GM18499 (cell line): Measurements from ENCODE around the gene PNMA6E.

ENCODE experiments used
- ATAC-seq: cut with Tn5 transposase; IDR thresholded peaks from one replicate; pipeline ENCODE4 v1.9.1; 2021; ENCODE audit warnings: moderate number of reproducible peaks; ENCODE audit not compliant: insufficient read depth, unreplicated experiment

Gene PNMA6E

DNA sequence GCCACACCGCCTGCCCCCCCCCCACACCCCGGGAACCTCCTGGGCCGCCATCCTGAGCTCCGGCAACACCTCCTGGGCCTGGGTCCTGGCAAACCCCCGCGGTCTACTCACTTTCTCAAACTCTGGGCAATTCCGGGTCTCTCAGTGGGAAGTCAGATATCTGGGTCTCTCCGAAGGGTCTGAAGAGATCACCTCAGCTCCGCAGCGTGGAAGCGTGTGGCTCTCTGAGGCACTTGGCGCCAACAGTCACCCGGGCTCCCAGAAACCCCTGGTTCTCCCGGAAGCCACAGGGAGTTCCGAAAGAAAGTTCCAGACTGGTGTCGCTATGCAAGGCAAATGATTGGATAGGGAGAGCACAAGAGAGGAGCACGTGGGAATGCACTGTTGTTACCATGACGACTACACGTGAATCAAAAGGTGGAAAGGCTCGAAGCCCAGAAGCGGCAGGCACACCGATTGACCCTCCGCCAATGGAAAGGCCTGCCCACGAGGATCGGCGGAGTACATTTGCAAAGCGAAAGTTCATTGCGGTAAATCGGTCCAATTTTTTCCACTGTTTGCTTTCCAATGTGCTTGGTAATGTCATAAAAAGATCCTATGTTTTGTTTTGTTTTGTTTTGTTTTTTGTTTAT is at the start of gene PNMA6E:
Gene PNMA6E, minus strand, starts transcription at position 218 of the 632 bp plus-strand sequence. CDS start 2,501 bp downstream, outside the sequence.
- no peak for ATAC-seq

DNA sequence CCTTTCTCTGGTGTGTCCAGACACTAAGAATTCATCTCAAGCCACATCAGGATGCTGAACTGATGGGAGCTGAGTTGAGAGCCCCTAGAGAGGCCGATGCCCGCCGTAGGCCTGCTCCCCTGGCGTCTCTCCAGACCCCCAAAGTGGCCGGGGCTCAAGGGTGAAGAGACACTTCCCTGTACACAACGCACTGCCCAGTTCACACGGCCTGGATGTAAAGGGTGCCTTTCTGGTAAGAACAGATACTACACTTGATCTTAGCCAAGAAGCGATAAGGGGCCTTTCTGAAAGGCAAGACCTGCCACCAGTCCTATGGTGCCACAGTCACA is 49.8 kb upstream of the PNMA6E start:
- ATAC-seq = no peak

DNA sequence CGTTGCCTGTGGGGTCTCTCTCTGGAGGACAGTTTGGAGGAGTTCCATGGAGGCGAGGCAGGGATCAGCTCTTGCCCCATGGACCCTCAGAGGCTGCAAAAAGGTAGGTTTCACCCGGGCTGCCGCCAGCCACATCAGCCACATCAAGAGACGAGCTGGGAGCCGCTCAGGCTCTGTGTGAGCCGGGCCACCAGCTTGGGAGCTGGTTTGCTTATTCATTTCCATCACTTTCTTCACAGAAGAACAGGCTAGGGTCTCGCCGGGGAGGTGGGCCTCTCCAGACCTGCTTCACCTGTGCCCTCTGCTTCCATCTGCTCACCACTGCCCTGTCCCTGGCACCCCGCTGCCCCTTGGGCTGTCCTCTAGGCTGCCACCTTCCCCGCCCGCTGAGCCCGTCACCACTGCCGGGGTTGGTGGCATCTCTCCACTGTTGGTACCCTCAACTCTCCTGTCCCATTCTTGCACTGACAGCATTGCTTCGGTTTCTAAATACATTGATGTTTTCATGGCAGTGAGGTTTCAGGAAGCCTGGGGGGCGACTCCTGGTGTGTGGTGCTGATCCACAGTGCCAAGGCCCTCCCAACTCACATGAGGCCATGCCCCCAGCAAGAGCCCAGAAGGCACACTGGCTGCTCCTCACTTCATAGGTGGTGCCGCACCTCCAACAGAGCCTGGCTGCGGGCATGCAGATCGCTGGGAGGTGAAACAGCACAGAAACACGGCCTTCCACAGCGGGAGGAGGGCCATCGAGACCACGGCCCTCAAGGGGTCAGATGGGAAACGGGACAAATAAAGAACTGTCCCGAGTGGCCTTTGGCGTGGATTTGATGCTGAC is 49.2 kb upstream of the PNMA6E start:
- no peak for ATAC-seq

DNA sequence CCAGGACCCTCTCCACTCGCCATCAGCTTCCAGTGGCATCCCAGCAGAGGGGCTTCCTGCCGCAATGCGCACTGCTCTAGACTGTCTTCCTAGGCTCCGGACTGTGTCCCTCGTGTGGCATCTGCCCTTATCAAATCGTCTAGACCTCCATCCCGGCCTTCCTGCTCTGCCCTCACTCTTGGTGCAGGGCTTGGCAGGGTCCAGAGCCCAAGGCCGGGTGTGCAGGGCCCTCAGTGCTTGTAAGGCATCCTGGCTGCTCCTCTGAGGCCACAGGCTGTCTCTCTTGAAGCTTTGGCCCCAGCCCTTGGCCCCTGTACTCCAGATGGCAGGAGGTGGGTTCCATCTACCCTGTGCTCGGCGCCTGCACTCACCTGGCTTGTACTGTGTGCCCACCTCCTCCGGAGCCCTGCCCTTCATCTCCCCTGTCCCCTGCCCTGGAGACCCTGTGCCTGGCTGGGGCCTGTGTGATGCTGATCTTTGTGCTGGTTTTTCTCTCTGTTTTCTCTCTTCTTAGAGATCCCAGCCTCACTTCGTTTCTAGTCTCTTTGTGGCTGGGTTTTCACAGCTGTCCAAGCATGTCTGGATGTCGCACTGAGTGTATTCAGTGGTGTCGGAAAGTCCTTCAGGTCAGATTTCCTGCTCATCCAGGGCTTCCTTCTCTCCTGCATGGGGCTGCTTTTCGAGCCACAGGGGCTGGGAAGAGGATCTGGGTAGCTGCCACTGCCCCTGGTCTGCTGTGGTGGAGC is 48.4 kb upstream of the PNMA6E start:
- no peak for ATAC-seq

DNA sequence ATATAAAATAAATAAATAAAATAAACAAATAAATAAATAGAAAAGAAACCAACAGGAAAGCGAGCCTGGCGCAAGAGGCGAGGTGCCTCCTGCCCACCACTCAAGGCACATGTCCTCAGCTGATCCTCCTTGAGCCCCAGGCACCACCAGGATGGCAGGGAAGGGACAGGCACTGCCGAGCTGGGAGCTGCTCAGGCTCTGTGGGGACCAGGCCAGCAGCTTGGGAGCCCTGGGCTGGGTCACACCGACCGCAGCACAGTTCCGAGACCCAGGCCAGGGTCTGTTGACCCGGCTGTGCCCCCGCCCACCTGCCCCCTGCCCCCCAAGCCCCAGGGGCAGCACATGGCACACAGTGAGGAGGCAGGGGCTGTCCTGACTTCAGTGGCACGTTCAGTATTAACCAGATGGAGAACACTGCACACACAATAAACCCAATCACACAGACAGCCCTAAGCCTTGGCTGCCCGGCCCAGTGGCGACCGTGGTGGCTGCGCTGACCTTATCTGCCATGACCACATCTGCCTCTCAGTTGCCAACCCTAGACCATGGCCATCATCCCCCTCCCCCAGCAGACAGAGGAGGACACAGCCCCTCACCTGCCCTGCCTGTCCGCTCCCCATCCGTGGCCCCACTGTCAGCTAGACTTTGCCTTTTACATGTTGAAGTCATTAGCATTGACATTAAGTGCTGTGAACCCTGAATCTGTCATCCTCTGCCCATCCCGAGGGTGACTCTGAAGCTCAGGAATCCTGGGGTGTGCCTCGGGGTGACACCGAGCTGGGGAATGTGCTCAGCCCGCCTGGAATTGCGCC is 47.6 kb upstream of the PNMA6E start:
- ATAC-seq = no peak

DNA sequence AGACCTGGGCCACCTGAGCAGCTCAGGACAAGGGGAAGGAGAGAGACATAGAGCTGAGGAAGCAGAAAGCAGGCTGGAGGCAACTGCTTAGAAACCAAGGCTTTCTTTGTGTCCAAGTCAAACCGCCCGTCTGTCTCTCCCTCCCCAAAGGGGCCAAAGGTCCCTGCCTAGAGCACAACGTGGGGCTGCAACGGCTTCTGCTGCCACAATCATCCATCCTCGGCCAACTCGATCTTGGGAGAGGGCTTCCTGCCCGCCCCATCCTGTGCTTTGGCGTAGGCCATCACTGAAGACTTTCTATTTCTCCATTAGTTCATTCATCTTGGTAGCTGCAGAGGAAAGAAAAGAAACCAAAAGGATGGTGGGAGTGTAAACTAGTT is 46.4 kb upstream of the PNMA6E start:
- no peak for ATAC-seq

DNA sequence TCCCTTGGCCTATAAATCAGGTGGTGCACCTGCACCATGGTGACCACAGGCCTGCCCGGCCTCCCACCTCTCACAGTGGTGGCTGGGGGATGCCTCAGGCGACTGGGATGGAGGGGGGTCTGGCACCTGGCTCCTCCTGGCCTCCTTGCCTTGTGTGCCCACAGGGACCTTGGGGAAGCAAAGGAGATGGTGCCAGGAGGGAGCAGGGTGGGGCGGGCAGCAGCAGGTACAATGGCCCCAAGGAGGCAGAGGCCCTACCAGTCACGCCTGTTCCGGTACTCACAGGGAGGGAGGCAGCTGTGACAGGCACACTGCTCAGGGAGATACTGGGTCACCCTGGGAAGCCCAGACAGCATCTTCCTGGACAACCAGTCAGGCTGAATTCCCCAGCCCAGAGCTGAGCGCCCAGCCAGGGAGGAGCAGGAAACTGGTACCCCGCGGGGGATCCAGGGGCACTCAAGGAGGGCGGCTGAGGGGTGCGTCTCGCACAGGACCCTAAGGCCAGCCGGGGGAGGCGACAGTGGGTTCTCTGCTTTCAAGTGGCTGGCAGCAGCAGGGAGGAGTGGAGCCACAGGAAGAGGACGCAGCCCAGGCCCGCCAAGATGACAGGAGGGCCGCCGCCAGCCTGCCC is 45.9 kb upstream of the PNMA6E start:
- no peak for ATAC-seq

DNA sequence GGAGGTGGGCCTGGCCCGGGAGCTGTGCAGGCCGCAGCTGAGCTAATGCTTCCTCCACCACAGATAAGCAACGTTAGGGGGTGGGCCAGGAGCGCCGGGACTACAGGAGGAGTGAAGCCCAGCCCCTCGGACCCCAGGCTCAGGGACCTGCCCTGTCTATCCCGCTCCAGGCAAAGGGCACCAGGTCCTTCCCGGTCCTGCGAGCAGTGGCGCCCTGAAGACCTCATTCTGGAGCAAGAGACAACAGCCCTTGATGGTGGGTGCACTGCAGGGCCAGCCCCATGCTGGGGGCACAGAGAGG is 45.4 kb upstream of the PNMA6E start:
- no peak for ATAC-seq

DNA sequence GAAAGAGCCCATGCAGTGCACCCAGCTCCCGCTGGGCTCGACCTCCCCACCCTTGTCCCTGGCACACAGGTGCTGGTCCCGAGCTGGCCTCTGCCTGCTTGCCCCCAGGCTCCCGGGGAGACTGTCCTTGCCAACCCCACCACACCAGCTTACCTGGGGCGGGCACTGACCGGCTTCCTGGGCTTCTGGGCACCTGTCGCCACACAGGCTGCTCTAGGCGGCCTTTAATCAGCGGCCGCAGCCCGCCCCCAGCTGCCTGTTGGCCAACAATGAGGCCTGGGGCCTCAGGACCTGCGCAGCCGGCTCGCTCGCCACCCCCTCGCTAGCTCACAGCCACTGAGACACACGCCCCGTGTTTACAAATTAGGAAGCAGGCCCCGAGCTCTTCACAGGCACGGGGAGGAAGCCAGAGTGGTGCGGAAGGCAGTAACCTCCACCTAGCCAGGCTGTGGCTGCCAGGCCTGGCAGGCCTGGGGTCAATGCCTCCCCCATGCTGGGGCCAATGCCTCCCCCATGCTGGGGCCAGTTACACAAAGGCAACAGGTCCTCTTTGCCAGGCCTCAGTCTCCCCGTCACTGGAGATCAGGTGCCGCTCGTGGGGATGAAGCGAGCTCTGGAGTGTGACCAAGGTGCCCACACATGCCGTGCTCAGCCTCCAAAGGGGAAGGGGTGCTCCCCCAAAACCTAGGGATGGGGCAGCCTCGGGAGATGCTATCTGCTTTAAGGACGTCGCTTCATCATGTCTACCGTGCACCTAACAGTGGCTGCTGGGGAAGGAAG is 44.9 kb upstream of the PNMA6E start, which contains the start of gene TREX2:
Gene TREX2, minus strand, starts transcription at position 201 of the 780 bp plus-strand sequence. CDS start 626 bp downstream, outside the sequence.
- no peak for ATAC-seq

DNA sequence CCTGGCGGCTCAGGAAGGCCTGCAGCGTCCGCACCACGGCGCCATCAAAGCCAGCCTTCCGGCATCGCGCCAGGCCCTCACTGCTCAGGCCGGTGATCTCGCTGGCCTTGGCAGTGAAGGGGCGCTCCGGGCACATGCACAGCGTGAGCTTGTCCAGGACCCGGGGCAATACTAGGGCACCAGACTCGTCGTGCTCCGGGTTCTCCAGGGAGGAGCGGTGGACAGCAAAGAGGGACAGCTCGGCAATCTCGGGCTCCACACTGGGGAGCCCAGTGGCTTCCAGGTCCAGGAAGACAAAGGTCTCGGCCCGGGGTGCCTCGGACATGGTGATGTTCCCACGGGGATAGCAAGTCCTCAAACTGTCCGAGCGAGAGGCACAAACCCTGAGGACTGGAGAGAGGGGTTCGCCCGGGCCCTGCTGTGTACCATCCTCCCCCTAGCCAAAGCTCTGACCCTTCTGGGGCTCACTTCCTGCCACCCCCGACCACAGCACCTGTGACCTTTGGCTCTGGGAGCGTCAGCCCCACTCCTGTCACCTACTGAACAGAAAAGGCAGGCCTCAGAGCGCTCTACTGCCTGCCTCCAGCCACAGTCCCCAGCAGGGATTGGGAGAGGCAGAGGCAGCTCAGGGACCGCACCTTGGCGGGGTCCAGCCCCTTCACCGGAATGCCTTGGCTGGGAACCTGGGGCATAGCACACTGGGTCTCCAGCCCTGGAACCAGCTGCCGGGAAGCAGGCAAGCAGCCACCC is 44.1 kb upstream of the PNMA6E start:
- no peak for ATAC-seq

DNA sequence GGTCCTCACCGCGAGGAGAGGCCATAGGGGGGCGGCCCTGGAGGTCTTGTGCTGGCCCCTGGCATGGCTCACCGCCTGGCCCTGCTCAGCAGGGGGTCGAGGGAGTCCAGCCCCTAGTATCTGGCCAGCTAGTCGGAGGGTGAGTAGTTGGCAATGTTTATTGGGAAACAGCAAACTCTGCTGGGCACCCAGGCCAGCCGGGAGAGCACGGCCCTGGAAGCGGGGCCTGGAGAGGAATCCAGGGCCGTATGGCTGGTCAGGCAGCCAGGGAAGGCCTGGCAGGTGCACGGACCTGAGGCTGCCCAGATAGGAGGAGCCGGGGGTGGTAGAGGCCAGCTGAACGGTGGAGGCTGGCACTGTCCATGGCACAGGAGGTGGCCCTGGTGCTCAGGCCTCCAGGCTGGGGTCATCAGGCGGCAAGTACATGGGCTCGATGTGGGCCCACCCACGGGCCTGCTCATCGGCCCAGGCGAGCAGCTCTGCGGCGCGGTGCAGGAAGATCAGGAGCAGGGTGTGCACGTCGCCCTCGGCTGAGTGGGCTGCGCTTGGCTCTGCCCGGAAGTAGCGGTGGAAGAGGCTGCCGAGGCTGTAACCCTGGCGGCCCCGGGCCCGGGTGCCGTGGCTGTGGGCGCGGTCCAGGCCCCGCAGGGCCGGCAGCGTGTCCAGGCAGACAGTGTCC is 43.3 kb upstream of the PNMA6E start:
- ATAC-seq = no peak

DNA sequence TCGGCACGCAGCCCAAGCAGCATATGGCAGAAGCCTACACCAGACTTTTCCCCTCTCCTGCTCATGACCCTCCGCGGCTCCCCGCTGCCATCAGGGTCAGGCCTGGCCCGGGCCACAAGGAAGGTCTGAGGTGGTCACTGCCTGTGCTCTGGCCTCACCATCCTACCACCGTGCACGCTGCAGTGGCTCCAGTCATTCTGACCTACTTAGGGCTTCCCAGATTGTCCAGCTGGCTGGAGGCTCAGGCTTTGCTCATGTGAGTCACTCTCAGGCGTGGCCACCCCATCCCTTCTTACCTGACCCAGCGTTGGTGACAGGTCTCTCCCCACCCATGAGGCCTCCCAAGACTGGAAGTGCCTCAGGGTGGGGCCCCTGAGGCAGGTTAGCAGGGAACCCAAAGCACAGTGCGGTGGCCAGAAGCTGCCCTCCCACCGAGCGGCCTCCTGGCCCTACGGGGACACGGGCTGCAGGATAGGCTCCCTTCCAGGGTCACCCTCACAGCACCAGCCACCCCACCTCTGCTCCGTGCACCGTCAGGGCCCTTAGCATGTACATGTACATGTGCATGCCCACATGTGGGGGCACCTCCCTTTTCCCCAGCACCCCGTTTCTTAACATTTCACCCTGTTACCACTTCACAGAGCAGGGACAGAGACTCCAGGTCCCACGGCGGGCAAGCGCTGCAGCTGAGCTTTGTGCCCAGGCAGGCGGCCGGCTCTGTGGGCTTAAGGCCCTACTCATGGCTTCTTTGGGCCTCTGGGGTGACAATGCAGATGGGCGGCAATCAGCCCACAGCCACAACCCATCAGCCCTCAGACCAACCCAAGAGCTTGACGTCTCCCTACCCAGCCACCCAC is 42.6 kb upstream of the PNMA6E start:
- no peak for ATAC-seq

DNA sequence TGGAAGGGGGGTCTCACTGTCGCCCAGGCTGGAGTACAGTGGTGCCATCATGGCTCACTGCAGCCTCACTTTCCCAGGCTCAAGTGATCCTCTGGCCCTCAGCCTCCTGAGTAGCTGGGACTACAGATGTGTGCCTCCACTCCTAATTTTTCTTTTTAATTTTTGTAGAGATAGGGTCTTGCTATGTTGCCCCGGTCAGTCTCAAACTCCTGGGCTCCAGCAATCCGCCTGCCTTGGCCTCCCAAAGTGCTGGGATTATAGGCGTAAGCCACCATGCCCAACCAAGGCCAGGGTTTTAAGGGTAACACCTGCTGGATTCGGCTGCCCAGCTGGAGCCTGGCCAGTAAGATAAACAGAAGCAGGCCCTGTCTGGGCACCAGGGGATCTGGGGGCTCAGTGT is 41.3 kb upstream of the PNMA6E start:
- ATAC-seq = no peak

DNA sequence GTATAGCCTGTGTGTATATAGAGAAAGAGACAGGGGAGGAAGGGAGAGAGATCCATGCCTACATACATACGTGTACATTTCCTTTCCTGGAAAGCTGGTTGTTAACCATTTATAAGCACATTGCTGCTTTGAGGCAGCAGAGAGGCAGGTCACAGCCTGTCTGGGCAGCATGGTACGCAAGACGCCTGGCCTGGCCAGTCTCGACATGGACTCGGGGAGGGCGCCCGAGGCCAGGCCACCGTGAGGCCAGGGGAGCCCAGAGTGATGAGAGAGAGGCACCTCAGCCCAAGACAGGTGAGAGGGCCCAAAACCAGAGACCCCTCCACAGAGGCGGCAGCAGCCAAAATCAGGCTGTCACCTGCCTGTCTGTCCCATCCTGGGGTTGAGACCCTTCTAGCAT is 40.8 kb upstream of the PNMA6E start:
- ATAC-seq = no peak

DNA sequence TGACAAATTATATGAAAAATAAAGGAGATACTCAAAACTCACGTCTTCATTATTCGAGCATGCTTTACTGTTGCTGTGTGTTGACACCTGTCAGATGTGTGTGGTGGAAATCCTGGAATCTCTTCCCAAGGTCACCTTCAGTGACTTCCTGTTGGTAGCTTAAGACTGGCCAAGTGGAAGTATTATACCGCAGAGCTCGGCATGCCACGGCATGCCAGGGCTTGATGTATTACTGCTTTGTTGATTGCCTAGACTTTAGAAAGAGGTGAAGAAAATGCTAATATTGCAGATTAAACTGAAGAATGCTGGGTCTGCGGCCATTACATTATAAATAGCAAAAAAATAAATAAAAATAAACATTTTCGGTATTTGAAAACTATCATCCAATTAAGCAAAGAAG is 40.1 kb upstream of the PNMA6E start:
- no peak for ATAC-seq

DNA sequence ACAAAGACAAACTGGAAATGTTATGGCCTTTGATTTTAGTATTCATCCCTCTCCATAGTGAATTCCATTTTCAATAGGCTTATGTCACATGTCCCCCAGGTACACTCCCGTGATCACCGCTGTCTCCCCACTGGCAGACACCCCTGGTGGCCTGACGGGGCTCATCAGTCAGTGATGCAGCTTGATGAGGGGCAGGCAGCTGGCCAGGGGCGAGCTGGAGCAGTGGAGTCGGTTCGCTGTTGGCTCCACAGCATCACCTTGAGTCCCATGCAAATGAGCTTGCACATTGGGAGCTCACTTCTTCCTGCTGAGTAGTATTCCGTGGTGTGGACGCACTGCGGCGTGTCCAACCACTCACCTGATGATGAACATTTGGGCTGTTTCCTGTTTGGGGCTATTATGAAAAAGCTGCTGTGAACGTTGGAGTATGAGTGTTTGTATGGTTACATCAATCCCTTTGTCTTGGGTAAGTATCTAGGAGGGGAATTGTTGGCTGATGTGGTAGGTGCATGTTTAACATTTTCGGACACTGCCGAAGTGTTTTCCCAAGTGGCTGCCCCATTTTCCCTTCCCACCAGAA is 39.5 kb upstream of the PNMA6E start:
- ATAC-seq = no peak

DNA sequence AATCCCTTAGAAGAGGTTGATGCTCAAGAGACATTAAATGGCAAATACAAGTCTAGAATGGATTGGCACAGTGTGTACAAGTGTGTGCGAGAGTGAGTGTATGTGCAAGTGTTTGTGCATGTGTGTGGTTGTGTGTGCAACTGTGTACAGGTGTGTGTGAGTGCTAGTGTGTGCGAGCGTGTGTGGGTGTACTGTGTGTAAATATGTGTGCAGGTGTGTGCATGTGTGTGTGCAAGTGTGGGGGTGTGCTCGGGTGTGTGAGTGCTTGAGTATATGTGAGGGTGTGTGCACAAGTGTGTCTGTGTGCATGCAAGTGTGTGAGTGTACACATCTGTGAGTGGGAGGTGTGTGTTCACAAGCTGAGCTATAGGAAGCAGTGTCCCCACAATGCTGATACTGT is 38.8 kb upstream of the PNMA6E start:
- no peak for ATAC-seq
